KMS-11 (cell line): ENCODE results near the gene SMTNL1.

Experiments
- H2AFZ ChIP-seq: fragments of 200-600 bp; sonication (generic); 2 replicates; pipeline ENCODE4 v1.6.1; 2016; ENCODE audit warnings: antibody characterized with exemption, mixed run types, low read depth
- H3K27ac ChIP-seq: fragments of 200-600 bp; sonication (generic); 2 replicates; pipeline ENCODE4 v1.6.1; 2016; ENCODE audit warnings: mild to moderate bottlenecking, mixed run types
- H3K27me3 ChIP-seq: fragments of 200-600 bp; sonication (generic); 2 replicates; pipeline ENCODE4 v1.6.1; 2017; ENCODE audit warnings: mild to moderate bottlenecking, low read depth, mixed run types, moderate library complexity; ENCODE audit not compliant: insufficient read depth
- H3K36me3 ChIP-seq: fragments of 200-600 bp; sonication (generic); 2 replicates; pipeline ENCODE4 v1.6.1; 2017; ENCODE audit warnings: mild to moderate bottlenecking, mixed run types; ENCODE audit not compliant: insufficient read depth
- H3K4me1 ChIP-seq: fragments of 200-600 bp; sonication (generic); 2 replicates; pipeline ENCODE4 v1.6.1; 2016; ENCODE audit warnings: mild to moderate bottlenecking, low read depth, mixed run types; ENCODE audit not compliant: poor library complexity, severe bottlenecking
- H3K4me2 ChIP-seq: fragments of 200-600 bp; sonication (generic); 2 replicates; pipeline ENCODE4 v1.7.0; 2016; ENCODE audit warnings: mild to moderate bottlenecking, mixed run types
- H3K4me3 ChIP-seq: fragments of 200-600 bp; sonication (generic); IDR thresholded peaks from 2 replicates; pipeline ENCODE4 v1.6.1; 2017; ENCODE audit warnings: low read depth, low read length, mixed read lengths; ENCODE audit not compliant: insufficient read depth
- H3K79me2 ChIP-seq: fragments of 200-600 bp; sonication (generic); 2 replicates; pipeline ENCODE4 v1.6.1; 2016; ENCODE audit warnings: low read depth, mixed run types; ENCODE audit not compliant: insufficient read depth
- H3K9ac ChIP-seq: fragments of 200-600 bp; sonication (generic); 2 replicates; pipeline ENCODE4 v1.6.1; 2016; ENCODE audit warnings: mild to moderate bottlenecking, mixed run types
- H4K20me1 ChIP-seq: fragments of 200-600 bp; sonication (generic); 2 replicates; pipeline ENCODE4 v1.6.1; 2016; ENCODE audit warnings: mild to moderate bottlenecking, mixed run types; ENCODE audit not compliant: insufficient read depth
- CTCF ChIP-seq: fragments of 200-600 bp; sonication (generic); conservative IDR thresholded peaks from 2 replicates; pipeline ENCODE4 v1.6.1; 2017; ENCODE audit warnings: low read depth, mild to moderate bottlenecking, antibody characterized with exemption, low read length, moderate library complexity, mixed read lengths

Gene SMTNL1

GRCh38 chr11:57521116-57521515, 16.3 kb upstream of the SMTNL1 start:
- Histone ChIP-seq H4K20me1 (no peaks in the 10 kb centered on the region), H3K79me2 (no peaks in the 10 kb centered on the region), H3K4me2 (no peak overlapping the region), H3K36me3 (no peaks in the 10 kb centered on the region), H2AFZ (no peak overlapping the region), H3K4me3 (no peak overlapping the region), H3K4me1 (peaks cover 8% of the 10 kb centered on the region), H3K9ac (no peak overlapping the region), H3K27me3 (no peaks in the 10 kb centered on the region), H3K27ac (no peak overlapping the region)
- TF ChIP-seq CTCF = no peak

DNA sequence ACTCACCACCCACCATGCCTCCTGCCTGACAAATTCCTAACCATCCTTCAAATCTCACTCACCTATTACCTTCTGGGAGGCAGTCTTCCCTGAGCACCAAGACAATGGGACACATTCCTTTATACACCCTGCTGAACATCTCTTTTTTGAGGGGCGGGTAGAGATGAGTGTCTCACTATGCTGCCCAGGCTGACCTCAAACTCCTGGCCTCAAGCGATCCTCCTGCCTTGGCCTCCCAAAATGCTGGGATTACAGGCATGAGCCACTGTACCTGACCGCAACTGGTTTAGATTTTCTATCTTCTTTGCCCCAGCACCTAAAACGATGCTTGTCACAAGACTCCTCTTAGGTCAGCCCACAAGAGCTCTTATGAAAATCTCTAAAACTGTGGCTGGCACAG, 14.0 kb upstream of the SMTNL1 start:
- H3K4me3 ChIP-seq = no peak overlapping the region
- no peak overlapping the region for H3K27ac ChIP-seq
- TF ChIP-seq CTCF = no peak
- H3K36me3 ChIP-seq = no peaks in the 10 kb centered on the region
- no peak overlapping the region for H2AFZ ChIP-seq
- no peaks in the 10 kb centered on the region for H4K20me1 ChIP-seq
- H3K9ac ChIP-seq = no peak overlapping the region
- no peak overlapping the region for H3K4me2 ChIP-seq
- H3K27me3 ChIP-seq = no peaks in the 10 kb centered on the region
- peaks cover 10% of the 10 kb centered on the region for H3K4me1 ChIP-seq
- no peaks in the 10 kb centered on the region for H3K79me2 ChIP-seq

GRCh38 chr11:57527056-57527631, 10.3 kb upstream of the SMTNL1 start:
- no peak overlapping the region for H3K9ac ChIP-seq

DNA sequence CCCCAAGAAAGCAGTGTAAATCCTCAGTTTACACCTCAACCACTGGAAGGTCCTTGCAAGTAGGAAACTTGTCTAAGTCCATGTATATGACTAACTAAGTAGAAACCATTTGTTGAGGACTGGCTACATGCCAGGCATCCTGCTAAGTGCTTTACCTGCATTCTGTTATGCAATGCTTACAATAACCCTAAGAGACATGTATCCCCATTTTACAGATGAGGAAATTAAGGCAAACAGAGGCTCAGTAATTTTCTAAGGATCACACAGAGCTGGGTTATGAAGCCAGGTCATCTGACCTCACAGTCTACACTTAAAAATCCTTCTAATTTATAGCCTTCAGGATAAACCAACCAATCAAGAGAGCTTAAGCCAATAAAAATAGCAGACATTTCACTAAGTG, 8.4 kb upstream of the SMTNL1 start:
- Histone ChIP-seq H2AFZ (no peak overlapping the region), H3K4me3 (no peak overlapping the region), H3K27ac (no peak overlapping the region), H3K4me2 (peak overlapping the region; percentile 77), H4K20me1 (no peaks in the 10 kb centered on the region), H3K79me2 (peaks cover 19% of the 10 kb centered on the region), H3K36me3 (no peaks in the 10 kb centered on the region), H3K27me3 (no peaks in the 10 kb centered on the region), H3K4me1 (peaks cover 26% of the 10 kb centered on the region), H3K9ac (peak overlapping the region; percentile 8; the same call in 1 of the 2 replicates)
- TF ChIP-seq CTCF = no peak

More at GRCh38 chr11:57527056-57527631, 10.3 kb upstream of the SMTNL1 start:
- H3K27ac ChIP-seq = no peak overlapping the region
- TF ChIP-seq CTCF = peak; percentile 95
- no peaks in the 10 kb centered on the region for H3K27me3 ChIP-seq
- no peak overlapping the region for H3K4me2 ChIP-seq
- peaks cover 26% of the 10 kb centered on the region for H3K4me1 ChIP-seq
- peaks cover 19% of the 10 kb centered on the region for H3K79me2 ChIP-seq
- no peak overlapping the region for H2AFZ ChIP-seq
- H4K20me1 ChIP-seq = no peaks in the 10 kb centered on the region
- H3K36me3 ChIP-seq = no peaks in the 10 kb centered on the region
- no peak overlapping the region for H3K4me3 ChIP-seq
